ENCODE results near the gene TARS3. TPM values are rescaled to one million over a fixed set of nuclear protein-coding genes. Genes with fewer than 3 reads are reported as not detected.

Gene TARS3
- total and polyA plus RNA-seq, 7 experiments from 2014 or later, result 10.2 to 42.6 (median 22.7) TPM

- ChIA-PET CTCF (interaction anchor here (0.6 to 1.3 kb wide), 2 partner anchors 16 to 31 kb away, joined by 3 to 5 read pairs; no protein-coding TSS in a partner anchor), POLR2A (no interaction called here)
- no peak overlapping the region for H3K27ac ChIP-seq (ENCODE audit: low read depth, low read length)
- H3K9me3 ChIP-seq (ENCODE audit: control insufficient read depth in 2 of 3, low read length in 3 of 3), result no peaks in the 10 kb centered on the region
- H3K9me3 Mint-ChIP-seq, result peaks cover 0 to 3% (median 0%) of the 10 kb centered on the region in 11 donors
- H3K36me3 ChIP-seq (ENCODE audit: control insufficient read depth in 2 of 3, insufficient read depth in 3 of 3, low read length in 3 of 3), result peaks cover under 1 to 42% (median 7%) of the 10 kb centered on the region in 3 experiments
- H3K4me1 Mint-ChIP-seq, result peaks cover 0 to 20% (median 15%) of the 10 kb centered on the region in 7 donors
- ATAC-seq, result no peak
- no peak overlapping the region for H3K27ac Mint-ChIP-seq
- intact Hi-C loops (cut with micrococcal nuclease), result no loop called here
- no peaks in the 10 kb centered on the region for H3K27me3 Mint-ChIP-seq
- DNase-seq, result no peak
- H3K4me3 ChIP-seq (ENCODE audit: low read length), result no peak overlapping the region
- no peaks in the 10 kb centered on the region for H3K4me1 ChIP-seq (ENCODE audit: control insufficient read depth in 2 of 2, insufficient read depth in 2 of 2, low read length in 2 of 2)
- H3K36me3 Mint-ChIP-seq, result peaks cover 13 to 66% (median 56%) of the 10 kb centered on the region in 5 donors
- H3K27me3 ChIP-seq (ENCODE audit: control insufficient read depth in 2 of 2, insufficient read depth in 2 of 2, low read length in 2 of 2), result no peaks in the 10 kb centered on the region
- H3K4me3 Mint-ChIP-seq, result no peak overlapping the region
These were observed 56.4 kb downstream of the TARS3 start for GRCh38 chr15:101667881-101668280.

GRCh38 chr15:101664303-101664913 is 59.9 kb downstream of the TARS3 start:
- no peaks in the 10 kb centered on the region for H3K9me3 ChIP-seq (ENCODE audit: control insufficient read depth in 2 of 3, low read length in 3 of 3)
- peaks cover 4 to 38% (median 30%) of the 10 kb centered on the region in 5 donors for H3K36me3 Mint-ChIP-seq
- peaks cover 0 to 19% (median 13%) of the 10 kb centered on the region in 7 donors for H3K4me1 Mint-ChIP-seq
- peaks cover 0 to 3% (median 0%) of the 10 kb centered on the region in 11 donors for H3K9me3 Mint-ChIP-seq
- H3K36me3 ChIP-seq (ENCODE audit: control insufficient read depth in 2 of 3, insufficient read depth in 3 of 3, low read length in 3 of 3), result peaks cover 0 to 37% (median 0%) of the 10 kb centered on the region in 3 experiments
- H3K27ac Mint-ChIP-seq, result peak overlapping the region in 5 of 9 donors; percentile 37 to 68 (median 62)
- no peaks in the 10 kb centered on the region for H3K4me1 ChIP-seq (ENCODE audit: control insufficient read depth in 2 of 2, insufficient read depth in 2 of 2, low read length in 2 of 2)
- intact Hi-C loops (cut with micrococcal nuclease), result no loop called here
- ChIA-PET POLR2A (no interaction called here), CTCF (no interaction called here)
- ATAC-seq, result no peak
- no peaks in the 10 kb centered on the region for H3K27me3 Mint-ChIP-seq
- DNase-seq, result no peak
- H3K4me3 Mint-ChIP-seq, result no peak overlapping the region
- H3K27ac ChIP-seq (ENCODE audit: low read depth, low read length), result no peak overlapping the region
- H3K4me3 ChIP-seq (ENCODE audit: low read length), result no peak overlapping the region
- H3K27me3 ChIP-seq (ENCODE audit: control insufficient read depth in 2 of 2, insufficient read depth in 2 of 2, low read length in 2 of 2), result no peaks in the 10 kb centered on the region

- Mint-ChIP-seq H3K4me3 (no peak overlapping the region), H3K27ac (no peak overlapping the region), H3K9me3 (peaks cover 0 to 3% (median 0%) of the 10 kb centered on the region in 11 donors), H3K27me3 (no peaks in the 10 kb centered on the region), H3K4me1 (peaks cover 0 to 19% (median 13%) of the 10 kb centered on the region in 7 donors), H3K36me3 (peaks cover 0 to 28% (median 19%) of the 10 kb centered on the region in 5 donors)
- Histone ChIP-seq H3K27me3 (ENCODE audit: control insufficient read depth in 2 of 2, insufficient read depth in 2 of 2, low read length in 2 of 2) (no peaks in the 10 kb centered on the region), H3K9me3 (ENCODE audit: control insufficient read depth in 2 of 3, low read length in 3 of 3) (no peaks in the 10 kb centered on the region), H3K36me3 (ENCODE audit: control insufficient read depth in 2 of 3, insufficient read depth in 3 of 3, low read length in 3 of 3) (peaks cover 0 to 22% (median 0%) of the 10 kb centered on the region in 3 experiments), H3K4me1 (ENCODE audit: control insufficient read depth in 2 of 2, insufficient read depth in 2 of 2, low read length in 2 of 2) (no peaks in the 10 kb centered on the region), H3K27ac (ENCODE audit: low read depth, low read length) (no peak overlapping the region), H3K4me3 (ENCODE audit: low read length) (no peak overlapping the region)
- ChIA-PET CTCF (no interaction called here), POLR2A (no interaction called here)
- DNase-seq, result no peak
- intact Hi-C loops (cut with micrococcal nuclease), result no loop called here
- no peak for ATAC-seq
These were observed 62.1 kb downstream of the TARS3 start for GRCh38 chr15:101662203-101662602.

- Histone ChIP-seq H3K4me1 (ENCODE audit: control insufficient read depth in 2 of 2, insufficient read depth in 2 of 2, low read length in 2 of 2) (no peaks in the 10 kb centered on the region), H3K36me3 (ENCODE audit: control insufficient read depth in 2 of 3, insufficient read depth in 3 of 3, low read length in 3 of 3) (peaks cover 0 to 25% (median 4%) of the 10 kb centered on the region in 3 experiments), H3K9me3 (ENCODE audit: control insufficient read depth in 2 of 3, low read length in 3 of 3) (no peaks in the 10 kb centered on the region), H3K27ac (ENCODE audit: low read depth, low read length) (no peak overlapping the region), H3K4me3 (ENCODE audit: low read length) (no peak overlapping the region), H3K27me3 (ENCODE audit: control insufficient read depth in 2 of 2, insufficient read depth in 2 of 2, low read length in 2 of 2) (no peaks in the 10 kb centered on the region)
- Mint-ChIP-seq H3K36me3 (peaks cover 0 to 24% (median 9%) of the 10 kb centered on the region in 5 donors), H3K4me1 (peaks cover 0 to 14% (median 7%) of the 10 kb centered on the region in 7 donors), H3K27me3 (no peaks in the 10 kb centered on the region), H3K4me3 (no peak overlapping the region), H3K27ac (no peak overlapping the region), H3K9me3 (no peaks in the 10 kb centered on the region)
- ChIA-PET CTCF (no interaction called here), POLR2A (no interaction called here)
- ATAC-seq (no peak), DNase-seq (no peak)
- intact Hi-C loops (cut with micrococcal nuclease), result no loop called here
These were observed 64.3 kb downstream of the TARS3 start for GRCh38 chr15:101660005-101660404.

GRCh38 chr15:101657968-101658784 is 66.1 kb downstream of the TARS3 start:
- Histone ChIP-seq H3K27me3 (ENCODE audit: control insufficient read depth in 2 of 2, insufficient read depth in 2 of 2, low read length in 2 of 2) (no peaks in the 10 kb centered on the region), H3K4me1 (ENCODE audit: control insufficient read depth in 2 of 2, insufficient read depth in 2 of 2, low read length in 2 of 2) (peaks cover 0 to 2% of the 10 kb centered on the region in 2 donors), H3K4me3 (ENCODE audit: low read length) (no peak overlapping the region), H3K27ac (ENCODE audit: low read depth, low read length) (no peak overlapping the region), H3K36me3 (ENCODE audit: control insufficient read depth in 2 of 3, insufficient read depth in 3 of 3, low read length in 3 of 3) (peaks cover 0 to 25% (median 4%) of the 10 kb centered on the region in 3 experiments), H3K9me3 (ENCODE audit: control insufficient read depth in 2 of 3, low read length in 3 of 3) (no peaks in the 10 kb centered on the region)
- no peak overlapping the region for H3K27ac Mint-ChIP-seq
- intact Hi-C loops (cut with micrococcal nuclease), result no loop called here
- H3K9me3 Mint-ChIP-seq, result no peaks in the 10 kb centered on the region
- H3K36me3 Mint-ChIP-seq, result peaks cover 0 to 15% (median 3%) of the 10 kb centered on the region in 5 donors
- DNase-seq (no peak), ATAC-seq (no peak)
- no peaks in the 10 kb centered on the region for H3K27me3 Mint-ChIP-seq
- POLR2A ChIA-PET, result no interaction called here
- CTCF ChIA-PET, result interaction anchor here (0.6 to 0.8 kb wide), 2 partner anchors 35 to 362 kb away, joined by 3 to 4 read pairs; no protein-coding TSS in a partner anchor
- peaks cover 0 to 13% (median 4%) of the 10 kb centered on the region in 7 donors for H3K4me1 Mint-ChIP-seq
- H3K4me3 Mint-ChIP-seq, result no peak overlapping the region

GRCh38 chr15:101657171-101657570 is 67.1 kb downstream of the TARS3 start:
- CTCF ChIA-PET, result interaction anchor here (0.9 kb wide), 1 partner anchor 12 kb away, joined by 3 read pairs; no protein-coding TSS in a partner anchor
- H3K9me3 Mint-ChIP-seq, result no peaks in the 10 kb centered on the region
- peaks cover 0 to 15% (median 3%) of the 10 kb centered on the region in 5 donors for H3K36me3 Mint-ChIP-seq
- Histone ChIP-seq H3K4me1 (ENCODE audit: control insufficient read depth in 2 of 2, insufficient read depth in 2 of 2, low read length in 2 of 2) (peaks cover 0 to 5% of the 10 kb centered on the region in 2 donors), H3K27me3 (ENCODE audit: control insufficient read depth in 2 of 2, insufficient read depth in 2 of 2, low read length in 2 of 2) (no peaks in the 10 kb centered on the region), H3K9me3 (ENCODE audit: control insufficient read depth in 2 of 3, low read length in 3 of 3) (no peaks in the 10 kb centered on the region), H3K36me3 (ENCODE audit: control insufficient read depth in 2 of 3, insufficient read depth in 3 of 3, low read length in 3 of 3) (peaks cover 0 to 25% (median 4%) of the 10 kb centered on the region in 3 experiments), H3K27ac (ENCODE audit: low read depth, low read length) (no peak overlapping the region), H3K4me3 (ENCODE audit: low read length) (no peak overlapping the region)
- POLR2A ChIA-PET, result no interaction called here
- H3K4me1 Mint-ChIP-seq, result peaks cover 0 to 16% (median 4%) of the 10 kb centered on the region in 7 donors
- H3K27me3 Mint-ChIP-seq, result no peaks in the 10 kb centered on the region
- intact Hi-C loops (cut with micrococcal nuclease), result no loop called here
- no peak overlapping the region for H3K27ac Mint-ChIP-seq
- ATAC-seq (no peak), DNase-seq (no peak)
- no peak overlapping the region for H3K4me3 Mint-ChIP-seq
